Rectal smooth muscle tissue (tissue), 1 donor: ENCODE measurements around the gene CTSZ.
A peak's percentile ranks its signal among the peaks of the same experiment; 100 is the strongest.
"Not testable (repeated sequence)": the region's sequence is repeated elsewhere in the genome, so short reads cannot be mapped to it uniquely, and the experiment has no call there.

Experiments
- H3K27ac ChIP-seq: one replicate; pipeline ENCODE4 v1.7.0; 2013; ENCODE audit warnings: low read depth, low read length, inconsistent platforms
- H3K27me3 ChIP-seq: one replicate; pipeline ENCODE4 v1.7.0; 2013; ENCODE audit warnings: low read length; ENCODE audit not compliant: control insufficient read depth, insufficient read depth
- H3K36me3 ChIP-seq: one replicate; pipeline ENCODE4 v1.7.0; 2013; ENCODE audit warnings: low read length; ENCODE audit not compliant: control insufficient read depth, insufficient read depth
- H3K4me1 ChIP-seq: one replicate; pipeline ENCODE4 v1.7.0; 2013; ENCODE audit warnings: low read length; ENCODE audit not compliant: control insufficient read depth, insufficient read depth
- H3K4me3 ChIP-seq: one replicate; pipeline ENCODE4 v1.7.0; 2013; ENCODE audit warnings: low read length
- H3K9ac ChIP-seq: one replicate; pipeline ENCODE4 v1.7.0; 2013; ENCODE audit warnings: low read length

The CTSZ gene

DNA sequence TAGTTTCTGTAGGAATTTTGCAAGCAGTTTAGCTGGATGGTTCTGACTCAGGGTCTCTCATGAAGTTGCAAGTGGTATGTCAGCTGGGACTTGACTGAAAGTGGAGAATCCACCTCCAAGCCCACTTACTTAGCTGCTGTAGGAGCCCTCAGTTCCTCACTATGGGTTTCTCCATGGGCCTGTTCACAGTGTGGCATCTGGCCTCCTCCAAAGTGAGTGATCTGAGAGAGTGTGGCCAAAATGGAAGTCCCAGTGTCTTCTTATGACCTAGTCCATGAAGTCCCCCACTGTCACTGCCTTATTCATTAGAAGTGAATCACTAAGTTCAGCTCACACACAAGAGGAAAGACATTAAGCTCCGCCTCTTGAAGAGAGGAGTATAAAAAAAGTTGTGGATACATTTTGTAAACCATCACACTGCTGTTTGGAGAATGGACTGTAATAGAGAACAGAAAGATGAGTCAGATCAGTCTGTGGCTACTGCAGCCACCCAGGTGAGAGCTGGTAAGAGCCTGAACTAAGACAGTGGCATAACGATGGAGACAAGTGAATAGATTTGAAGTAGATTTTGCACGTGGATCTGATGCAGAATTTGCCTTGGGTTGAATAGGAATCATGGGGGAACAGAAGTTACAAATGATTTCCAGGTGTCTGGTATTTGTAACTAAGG, 30.9 kb downstream of the CTSZ start:
- H3K27ac ChIP-seq, result no peak overlapping the region

DNA sequence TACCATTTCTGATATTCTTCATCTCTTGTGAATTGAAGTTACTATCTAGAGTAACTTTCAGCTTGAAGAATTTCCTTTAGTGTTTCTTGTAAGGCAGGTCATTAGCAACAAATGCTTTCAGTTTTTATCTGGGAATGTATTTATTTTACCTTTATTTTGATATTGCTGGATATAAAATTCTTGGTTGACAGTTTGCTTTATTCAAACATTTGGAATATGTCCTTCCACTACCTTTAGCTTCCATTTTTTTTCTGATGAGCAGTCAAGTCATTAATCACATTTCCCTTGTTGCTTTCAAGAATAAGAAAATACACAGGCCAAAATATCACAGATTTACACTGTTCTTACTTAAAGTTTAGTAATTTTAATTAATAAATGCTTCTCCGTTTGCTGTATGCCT, 31.7 kb downstream of the CTSZ start:
- Histone ChIP-seq H3K27ac (no peak overlapping the region), H3K36me3 (no peaks in the 10 kb centered on the region), H3K4me3 (no peak overlapping the region), H3K9ac (no peak overlapping the region), H3K4me1 (no peaks in the 10 kb centered on the region), H3K27me3 (no peaks in the 10 kb centered on the region)

More for the DNA sequence above, 30.9 kb downstream of the CTSZ start:
- H3K4me3 ChIP-seq, result no peak overlapping the region
- H3K4me1 ChIP-seq, result no peaks in the 10 kb centered on the region
- no peaks in the 10 kb centered on the region for H3K36me3 ChIP-seq
- H3K9ac ChIP-seq, result no peak overlapping the region
- H3K27me3 ChIP-seq, result no peaks in the 10 kb centered on the region

DNA sequence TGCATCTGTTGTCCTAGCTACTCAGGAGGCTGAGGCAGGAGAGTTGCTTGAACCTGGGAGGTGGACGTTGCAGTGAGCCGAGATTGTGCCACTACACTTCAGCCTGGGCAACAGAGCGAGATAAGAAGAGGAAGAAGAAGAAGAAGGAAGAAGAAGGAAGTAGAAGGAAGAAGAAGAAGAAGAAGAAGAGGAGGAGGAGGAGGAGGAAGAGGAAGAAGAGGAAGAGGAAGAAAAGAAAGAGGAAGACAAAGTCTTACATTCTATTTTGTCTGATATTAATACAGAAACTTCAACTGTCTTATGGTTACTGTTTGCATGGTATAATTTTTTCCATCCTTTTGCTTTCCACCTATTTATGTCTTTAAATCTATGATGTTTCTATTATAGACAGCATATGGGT, 33.2 kb downstream of the CTSZ start:
- H3K4me1 ChIP-seq, result no peaks in the 10 kb centered on the region
- no peaks in the 10 kb centered on the region for H3K36me3 ChIP-seq
- H3K27ac ChIP-seq, result no peak overlapping the region
- no peak overlapping the region for H3K9ac ChIP-seq
- H3K4me3 ChIP-seq, result no peak overlapping the region
- no peaks in the 10 kb centered on the region for H3K27me3 ChIP-seq

DNA sequence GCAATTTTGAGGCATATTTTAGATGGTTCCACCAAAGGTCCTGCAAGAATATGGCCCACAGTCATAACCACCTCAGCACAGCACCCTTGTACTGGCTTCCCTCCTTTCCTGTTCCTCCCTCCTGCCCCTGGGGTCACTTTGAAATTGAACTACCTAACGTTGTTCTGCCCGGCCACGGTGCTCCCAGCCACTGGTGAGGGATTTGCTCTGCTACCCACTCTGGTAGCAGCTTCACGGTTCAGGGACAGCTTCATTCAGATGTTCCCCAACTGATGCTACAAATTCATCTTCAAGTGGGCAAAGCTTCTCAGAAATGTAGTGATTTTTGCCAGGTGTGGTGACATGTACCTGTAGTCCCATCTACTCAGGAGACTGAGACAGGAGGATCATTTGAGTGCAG, 33.9 kb downstream of the CTSZ start:
- no peak overlapping the region for H3K9ac ChIP-seq
- H3K4me3 ChIP-seq, result no peak overlapping the region
- H3K27ac ChIP-seq, result no peak overlapping the region
- no peaks in the 10 kb centered on the region for H3K36me3 ChIP-seq
- no peaks in the 10 kb centered on the region for H3K27me3 ChIP-seq
- H3K4me1 ChIP-seq, result no peaks in the 10 kb centered on the region

DNA sequence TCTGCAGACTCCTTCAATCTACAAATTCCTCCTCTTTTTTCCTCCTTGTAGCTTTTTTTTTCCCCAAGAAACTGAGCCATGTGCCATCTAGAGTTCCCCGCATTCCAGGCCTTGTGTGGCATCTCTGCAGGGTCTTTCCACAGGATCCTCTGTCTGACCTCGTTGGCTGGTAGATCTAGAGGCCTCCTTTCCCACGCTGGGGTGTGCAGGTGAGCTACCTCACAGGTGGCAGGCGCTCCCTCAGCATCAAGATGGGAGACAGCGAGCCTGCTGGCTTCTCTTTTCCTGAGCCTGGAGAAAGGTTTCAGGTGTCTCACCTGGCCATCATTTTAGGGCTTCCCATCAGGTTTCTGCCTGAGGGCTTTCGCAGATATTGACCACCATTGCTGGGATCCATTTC, 35.6 kb downstream of the CTSZ start:
- Histone ChIP-seq H3K4me1 (no peaks in the 10 kb centered on the region), H3K36me3 (no peaks in the 10 kb centered on the region), H3K9ac (no peak overlapping the region), H3K4me3 (no peak overlapping the region), H3K27ac (no peak overlapping the region), H3K27me3 (no peaks in the 10 kb centered on the region)

DNA sequence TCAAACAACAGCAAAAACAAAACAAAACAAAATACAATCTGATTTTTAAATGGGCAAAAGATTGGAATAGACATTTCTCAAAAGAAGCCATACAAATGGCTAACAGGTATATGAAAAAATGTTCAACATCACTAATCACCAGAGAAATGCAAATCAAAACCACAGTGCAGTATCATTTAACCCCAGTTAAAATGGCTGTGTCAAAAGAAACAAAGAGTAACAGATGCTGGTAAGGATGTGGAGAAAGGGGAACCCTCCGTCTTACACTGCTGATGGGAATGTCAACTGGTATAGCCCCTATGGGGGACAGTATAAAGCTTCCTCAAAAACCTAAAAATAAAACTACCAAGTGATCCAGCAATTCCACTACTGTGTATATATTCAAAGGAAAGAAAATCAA, 36.9 kb downstream of the CTSZ start:
- Histone ChIP-seq H3K9ac (no peak overlapping the region), H3K36me3 (no peaks in the 10 kb centered on the region), H3K27me3 (no peaks in the 10 kb centered on the region), H3K4me1 (no peaks in the 10 kb centered on the region), H3K27ac (no peak overlapping the region), H3K4me3 (no peak overlapping the region)

DNA sequence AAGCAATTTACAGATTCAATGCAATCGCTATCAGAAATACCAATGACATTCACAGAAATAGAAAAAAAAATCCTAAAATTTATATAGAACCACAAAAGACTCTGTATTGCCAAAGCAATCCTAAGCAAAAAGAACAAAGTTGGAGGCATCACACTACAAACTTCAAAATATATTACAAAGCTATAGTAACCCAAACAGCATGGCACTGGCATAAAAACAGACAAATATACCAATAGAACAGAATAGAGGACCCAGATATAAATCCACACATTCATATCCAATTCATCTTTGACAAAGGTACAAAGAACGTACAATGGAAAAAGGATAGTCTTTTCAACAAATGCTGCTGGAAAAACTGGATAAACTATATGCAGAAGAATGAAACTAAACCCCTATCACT, 37.6 kb downstream of the CTSZ start:
- Histone ChIP-seq H3K27me3 (no peaks in the 10 kb centered on the region), H3K4me3 (no peak overlapping the region), H3K36me3 (no peaks in the 10 kb centered on the region), H3K9ac (no peak overlapping the region), H3K4me1 (no peaks in the 10 kb centered on the region), H3K27ac (no peak overlapping the region)

DNA sequence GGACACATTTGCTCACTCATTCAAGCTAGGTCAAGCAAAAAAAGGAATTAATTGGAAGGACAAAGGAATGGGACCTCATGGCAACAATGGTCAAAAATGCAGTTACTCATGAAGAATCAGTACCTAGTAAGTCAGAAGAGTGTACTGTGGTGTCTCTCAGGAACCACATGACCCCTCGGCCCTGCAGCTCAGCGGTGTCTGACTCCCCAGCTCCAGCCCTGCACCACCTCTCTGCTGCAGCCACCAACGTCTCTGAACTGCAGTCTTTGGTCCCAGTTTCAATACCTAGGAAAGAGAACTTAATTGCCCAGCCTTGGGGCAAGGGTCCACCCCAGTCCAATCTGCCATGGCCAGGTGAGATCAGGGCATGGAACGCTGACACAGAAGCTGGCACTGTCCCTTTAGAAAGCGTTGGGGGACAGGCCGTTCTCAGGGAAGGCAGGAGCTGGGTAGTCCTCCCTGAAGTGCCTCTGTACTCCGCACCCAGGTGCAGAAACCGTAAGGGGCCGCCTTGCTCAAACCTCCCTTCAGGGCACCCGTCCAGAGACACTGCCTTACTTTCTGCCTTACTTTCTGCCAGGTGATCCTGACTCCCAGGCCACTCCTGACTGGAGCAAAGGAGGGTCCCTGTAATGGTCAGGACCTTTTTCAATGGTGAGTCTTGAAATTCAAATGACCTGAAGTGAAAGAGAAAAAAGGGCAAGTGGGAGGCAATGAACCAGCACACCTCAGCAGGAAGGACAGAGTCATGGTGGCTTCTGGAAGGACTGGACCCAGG, 39.2 kb downstream of the CTSZ start:
- Histone ChIP-seq H3K27me3 (no peaks in the 10 kb centered on the region), H3K4me3 (no peak overlapping the region), H3K9ac (no peak overlapping the region), H3K27ac (no peak overlapping the region), H3K4me1 (no peaks in the 10 kb centered on the region), H3K36me3 (no peaks in the 10 kb centered on the region)

DNA sequence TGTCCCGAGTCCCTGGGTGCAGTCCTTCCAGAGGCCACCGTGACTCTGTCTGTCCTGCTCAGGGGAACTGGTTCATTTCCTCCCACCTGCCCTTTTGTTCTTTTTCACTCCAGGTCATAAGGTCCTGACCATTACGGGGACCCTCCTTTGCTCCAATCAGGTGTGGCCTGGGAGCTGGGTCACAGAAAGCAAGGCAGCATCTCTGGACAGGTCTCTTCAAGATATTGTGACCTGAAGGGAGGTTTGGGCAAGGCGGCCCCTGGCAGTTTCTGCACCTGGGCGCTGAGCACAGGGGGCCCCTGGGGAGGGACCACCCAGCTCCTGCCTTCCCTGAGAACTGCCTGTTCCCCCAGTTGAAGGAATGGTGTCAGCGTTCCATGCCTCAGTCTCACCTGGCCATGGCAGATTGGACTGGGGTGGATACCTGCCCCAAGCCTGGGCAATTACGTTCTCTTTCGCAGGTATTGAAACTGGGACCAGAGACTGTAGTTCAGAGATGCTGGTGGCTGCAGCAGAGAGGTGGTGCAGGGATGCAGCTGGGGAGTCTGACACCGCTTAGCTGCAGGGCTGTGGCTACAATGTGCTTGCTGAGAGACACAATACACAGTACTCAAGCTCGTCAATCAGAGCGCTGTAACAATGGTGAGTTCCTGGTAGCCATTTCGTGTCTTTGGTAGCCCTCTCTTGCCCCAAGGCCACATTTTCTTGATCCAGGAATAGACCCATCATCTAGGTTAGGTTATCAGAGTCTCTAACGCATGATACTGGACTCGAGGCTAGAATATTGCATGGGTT, 41.6 kb downstream of the CTSZ start:
- no peak overlapping the region for H3K27ac ChIP-seq
- H3K27me3 ChIP-seq, result no peaks in the 10 kb centered on the region
- H3K4me1 ChIP-seq, result no peaks in the 10 kb centered on the region
- no peak overlapping the region for H3K4me3 ChIP-seq
- H3K9ac ChIP-seq, result no peak overlapping the region
- H3K36me3 ChIP-seq, result no peaks in the 10 kb centered on the region

DNA sequence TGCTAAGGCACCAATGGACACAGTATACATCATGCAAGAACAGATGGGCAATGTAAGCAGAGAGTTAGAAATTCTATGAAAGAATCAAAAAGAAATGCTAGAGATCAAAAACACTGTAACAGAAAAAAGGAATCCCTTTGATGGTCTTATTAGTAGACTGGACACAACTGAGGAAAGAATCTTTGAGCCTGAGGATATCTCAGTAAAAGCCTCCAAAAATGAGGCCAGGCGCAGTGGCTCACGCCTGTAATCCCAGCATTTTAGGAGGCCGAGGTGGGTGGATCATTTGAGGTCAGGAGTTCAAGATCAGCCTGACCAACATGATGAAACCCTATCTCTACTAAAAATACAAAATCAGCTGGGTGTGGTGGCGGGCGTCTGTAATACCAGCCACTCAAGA, 43.1 kb downstream of the CTSZ start:
- H3K4me3 ChIP-seq, H3K36me3 ChIP-seq, H3K9ac ChIP-seq, H3K27ac ChIP-seq, H3K27me3 ChIP-seq, H3K4me1 ChIP-seq: not testable (repeated sequence)

DNA sequence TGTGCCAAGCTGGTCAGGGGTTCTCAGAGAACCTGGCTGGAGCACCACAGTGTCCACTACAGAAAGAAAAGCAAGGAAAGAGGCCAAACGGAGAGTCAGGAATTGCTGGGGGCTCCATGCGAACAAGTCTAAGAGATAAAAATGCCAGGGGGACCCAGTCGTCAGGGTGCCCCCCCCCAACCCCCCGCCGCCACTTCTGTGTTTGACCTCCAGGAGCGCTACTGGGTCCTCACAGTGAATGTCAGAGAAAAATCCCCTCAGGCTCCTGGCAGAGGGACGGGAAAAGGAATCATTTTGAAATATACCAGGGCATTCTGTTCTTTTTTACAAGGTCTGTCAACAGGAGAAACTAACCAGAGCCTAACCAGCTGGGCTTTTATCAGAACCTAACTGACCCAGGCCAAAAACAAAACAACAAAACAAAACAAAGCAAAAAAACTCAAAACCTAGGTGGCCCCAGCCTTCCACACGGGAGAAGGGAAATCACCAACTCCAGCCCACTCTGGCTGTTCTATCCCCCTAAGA, 43.9 kb downstream of the CTSZ start:
- H3K36me3 ChIP-seq, result no peaks in the 10 kb centered on the region
- H3K4me1 ChIP-seq, result no peaks in the 10 kb centered on the region
- no peak overlapping the region for H3K4me3 ChIP-seq
- no peak overlapping the region for H3K9ac ChIP-seq
- H3K27me3 ChIP-seq, result no peaks in the 10 kb centered on the region
- peak overlapping the region; percentile 51 for H3K27ac ChIP-seq

DNA sequence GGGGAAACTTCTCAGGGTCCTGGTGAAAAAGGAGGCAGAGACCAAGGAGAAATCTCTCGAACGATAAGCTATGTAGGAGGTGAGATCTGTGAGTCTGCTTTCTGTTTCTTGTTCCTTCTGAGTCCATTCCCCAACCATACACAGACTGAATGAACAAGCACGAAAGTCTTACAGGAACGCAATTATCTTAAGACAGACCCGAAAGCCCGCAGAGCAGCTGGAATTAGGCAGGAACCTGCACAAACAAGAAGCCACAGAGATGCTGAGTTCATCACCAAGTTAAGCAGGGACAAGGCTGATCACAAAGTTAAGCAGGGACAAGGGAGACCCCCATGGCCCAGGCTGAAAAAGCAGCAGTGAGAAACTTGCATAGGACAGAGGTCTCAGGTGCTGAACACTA, 47.4 kb downstream of the CTSZ start:
- Histone ChIP-seq H3K27ac (no peak overlapping the region), H3K27me3 (no peaks in the 10 kb centered on the region), H3K4me1 (no peaks in the 10 kb centered on the region), H3K9ac (no peak overlapping the region), H3K4me3 (no peak overlapping the region), H3K36me3 (no peaks in the 10 kb centered on the region)
